A673 (cell line): ENCODE measurements around the gene SUPT5H.

ENCODE experiments used
- CTCF ChIP-seq: fragments of 300-800, 200-600 bp; sonication (generic); conservative IDR thresholded peaks from 2 replicates; pipeline ENCODE4 v1.5.1; 2017; ENCODE audit warnings: low read depth, mild to moderate bottlenecking, antibody characterized with exemption, low read length, moderate library complexity, mixed read lengths
- EZH2 ChIP-seq: fragments of 200-600 bp; sonication (generic); IDR thresholded peaks from 2 replicates; pipeline ENCODE4 v1.6.1; 2017; ENCODE audit warnings: borderline replicate concordance, low read depth, mild to moderate bottlenecking, mixed read lengths, antibody characterized with exemption, low read length; ENCODE audit not compliant: poor library complexity, severe bottlenecking

GRCh38 chr19:39518975-39519374, 73.6 kb downstream of the SUPT5H start:
- TF ChIP-seq CTCF (no peak), EZH2 (no peak)
